Stomach (tissue), 4 donors: ENCODE measurements around the gene RUFY4.

Source experiments
- POLR2A ChIP-seq, 4 donors: fragments of 450-650 bp; IDR thresholded peaks; one replicate each; pipeline ENCODE4 v1.6.1; 2016; ENCODE audit warnings: antibody characterized with exemption in 4 of 4, control low read depth in 2 of 4, mild to moderate bottlenecking in 1 of 4, moderate library complexity in 1 of 4
- TF ChIP-seq, protein P1 (sequence below), 7 experiments: fragments of 450-650 bp in 4 of 7; fragments of 200-600 bp in 3 of 7; sonication (generic) in 3 of 7; IDR thresholded peaks; one replicate each; pipeline ENCODE4 v1.5.1; 2016 to 2019; ENCODE audit warnings: antibody characterized with exemption in 7 of 7, control low read depth in 2 of 7, mild to moderate bottlenecking in 1 of 7

DNA sequence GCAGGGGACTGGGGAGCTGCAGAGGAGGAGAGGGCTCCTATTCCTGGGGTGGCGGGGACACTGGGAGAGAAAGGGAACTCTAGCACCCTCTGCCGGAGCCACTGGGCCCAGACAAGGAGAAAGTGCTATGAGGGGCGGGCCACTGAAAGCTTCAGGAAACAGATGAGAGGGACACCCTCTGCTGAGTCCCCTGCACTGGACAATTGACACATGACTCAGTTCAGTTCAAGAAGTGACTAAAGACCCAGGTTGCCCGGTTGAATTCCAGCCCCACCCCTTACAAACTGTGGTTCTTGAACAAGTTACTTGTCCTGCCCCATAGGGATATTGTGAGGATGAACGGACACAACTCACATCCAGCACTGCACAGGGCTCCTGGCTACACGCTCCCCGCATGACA is 5.0 kb downstream of the RUFY4 start:
- TF ChIP-seq, protein P1, sequence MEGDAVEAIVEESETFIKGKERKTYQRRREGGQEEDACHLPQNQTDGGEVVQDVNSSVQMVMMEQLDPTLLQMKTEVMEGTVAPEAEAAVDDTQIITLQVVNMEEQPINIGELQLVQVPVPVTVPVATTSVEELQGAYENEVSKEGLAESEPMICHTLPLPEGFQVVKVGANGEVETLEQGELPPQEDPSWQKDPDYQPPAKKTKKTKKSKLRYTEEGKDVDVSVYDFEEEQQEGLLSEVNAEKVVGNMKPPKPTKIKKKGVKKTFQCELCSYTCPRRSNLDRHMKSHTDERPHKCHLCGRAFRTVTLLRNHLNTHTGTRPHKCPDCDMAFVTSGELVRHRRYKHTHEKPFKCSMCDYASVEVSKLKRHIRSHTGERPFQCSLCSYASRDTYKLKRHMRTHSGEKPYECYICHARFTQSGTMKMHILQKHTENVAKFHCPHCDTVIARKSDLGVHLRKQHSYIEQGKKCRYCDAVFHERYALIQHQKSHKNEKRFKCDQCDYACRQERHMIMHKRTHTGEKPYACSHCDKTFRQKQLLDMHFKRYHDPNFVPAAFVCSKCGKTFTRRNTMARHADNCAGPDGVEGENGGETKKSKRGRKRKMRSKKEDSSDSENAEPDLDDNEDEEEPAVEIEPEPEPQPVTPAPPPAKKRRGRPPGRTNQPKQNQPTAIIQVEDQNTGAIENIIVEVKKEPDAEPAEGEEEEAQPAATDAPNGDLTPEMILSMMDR (IDR thresholded peaks at IDR 0.05): peak in 3 of 7 experiments; percentile 17 to 38 (median 30)
- no peak for TF ChIP-seq POLR2A (IDR thresholded peaks at IDR 0.05)
